ENCODE measurements around the gene PRPSAP1. TPM values are rescaled to one million over a fixed set of nuclear protein-coding genes. Genes with fewer than 3 reads are reported as not detected.
"Not testable (repeated sequence)": the region's sequence is repeated elsewhere in the genome, so short reads cannot be mapped to it uniquely, and the experiment has no call there.

PRPSAP1 gene
- total and polyA plus RNA-seq, 8 donors, result 25.0 to 49.0 (median 38.4) TPM

DNA sequence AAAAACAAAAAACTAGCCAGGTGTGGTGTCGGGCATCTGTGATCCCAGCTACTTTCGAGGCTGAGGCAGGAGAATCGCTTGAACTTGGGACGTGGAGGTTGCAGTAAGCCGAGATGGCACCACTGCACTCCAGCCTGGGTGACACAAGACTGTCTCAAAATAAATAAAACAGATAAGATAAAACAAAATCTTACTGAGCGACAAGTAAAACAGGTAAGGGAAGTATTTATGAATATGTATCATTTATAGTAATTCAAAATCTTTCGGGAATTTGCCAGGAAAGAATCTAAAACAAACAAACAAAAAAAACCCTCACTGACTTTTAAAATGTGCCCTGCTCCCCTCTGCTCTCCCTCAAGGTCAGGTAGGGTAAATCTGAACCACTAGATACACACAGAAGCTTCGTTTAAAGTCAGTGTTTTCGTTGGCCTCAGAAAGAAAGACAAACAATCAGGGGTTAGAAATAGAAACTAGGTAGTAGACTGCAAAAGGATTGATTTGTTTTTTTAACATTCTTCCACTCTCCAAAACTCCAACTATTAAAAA lies 2.1 kb downstream of the PRPSAP1 start:
- DNase-seq, result no peak
- no peaks in the 10 kb centered on the region for H3K9me3 ChIP-seq
- no peaks in the 10 kb centered on the region for H3K27me3 ChIP-seq
- 57 to 72% (median 66%) methylated on average over 9 of the region's 9 CpGs for WGBS, 5 donors
- no peak overlapping the region for H3K27ac ChIP-seq
- H3K36me3 ChIP-seq, result peaks cover 13 to 19% (median 17%) of the 10 kb centered on the region in 4 donors
- peaks cover 11 to 28% (median 25%) of the 10 kb centered on the region in 4 donors for H3K4me1 ChIP-seq
- H3K4me3 ChIP-seq, result no peak overlapping the region
- TF ChIP-seq EP300 (IDR thresholded peaks at IDR 0.05), result no peak
- TF ChIP-seq CTCF (IDR thresholded peaks at IDR 0.05), result no peak
- intact Hi-C loops (cut with DNase I; ENCODE audit: low total_unique reads), result no loop called here

- Histone ChIP-seq H3K4me1 (peaks cover 11 to 28% (median 25%) of the 10 kb centered on the region in 4 donors), H3K4me3 (no peak overlapping the region), H3K9me3 (no peaks in the 10 kb centered on the region), H3K36me3 (peaks cover 25 to 31% (median 29%) of the 10 kb centered on the region in 4 donors), H3K27me3 (no peaks in the 10 kb centered on the region), H3K27ac (no peak overlapping the region)
- no peak for DNase-seq
- WGBS, 5 donors, result 94 to 97% (median 95%) methylated on average over 5 of the region's 5 CpGs
- TF ChIP-seq CTCF (IDR thresholded peaks at IDR 0.05), result no peak
- TF ChIP-seq POLR2AphosphoS5 (IDR thresholded peaks at IDR 0.05), result no peak
- no peak for TF ChIP-seq EP300 (IDR thresholded peaks at IDR 0.05)
- TF ChIP-seq POLR2A (IDR thresholded peaks at IDR 0.05), result no peak
- intact Hi-C loops (cut with DNase I; ENCODE audit: low total_unique reads), result no loop called here
Measured at GRCh38 chr17:76350463-76350862, 3.3 kb downstream of the PRPSAP1 start.

GRCh38 chr17:76346936-76347335 lies 6.8 kb downstream of the PRPSAP1 start:
- H3K27me3 ChIP-seq; H3K27ac ChIP-seq; H3K9me3 ChIP-seq; intact Hi-C loops (cut with DNase I; ENCODE audit: low total_unique reads); H3K4me1 ChIP-seq; DNase-seq; H3K4me3 ChIP-seq: not testable (repeated sequence)
- H3K36me3 ChIP-seq, result peaks cover 43 to 65% (median 60%) of the 10 kb centered on the region in 4 donors
- 91 to 98% (median 94%) methylated on average over 11 of the region's 11 CpGs for WGBS, 5 donors

GRCh38 chr17:76345377-76345974 lies 8.2 kb downstream of the PRPSAP1 start:
- no peak for TF ChIP-seq CTCF (IDR thresholded peaks at IDR 0.05)
- no peak for TF ChIP-seq POLR2A (IDR thresholded peaks at IDR 0.05)
- no peak for TF ChIP-seq EP300 (IDR thresholded peaks at IDR 0.05)
- TF ChIP-seq POLR2AphosphoS5 (IDR thresholded peaks at IDR 0.05), result no peak
- intact Hi-C loops (cut with DNase I; ENCODE audit: low total_unique reads), result no loop called here
- peaks cover 43 to 78% (median 71%) of the 10 kb centered on the region in 4 donors for H3K36me3 ChIP-seq

GRCh38 chr17:76343106-76343505 lies 10.6 kb downstream of the PRPSAP1 start:
- Histone ChIP-seq H3K27me3 (no peaks in the 10 kb centered on the region), H3K4me3 (no peak overlapping the region), H3K9me3 (no peaks in the 10 kb centered on the region), H3K36me3 (peaks cover 41 to 80% (median 73%) of the 10 kb centered on the region in 4 donors), H3K27ac (no peak overlapping the region), H3K4me1 (no peaks in the 10 kb centered on the region)
- WGBS, 5 donors, result 89 to 97% (median 96%) methylated on average over 7 of the region's 7 CpGs
- TF ChIP-seq CTCF (IDR thresholded peaks at IDR 0.05) (no peak), EP300 (IDR thresholded peaks at IDR 0.05) (no peak), POLR2A (IDR thresholded peaks at IDR 0.05) (no peak), POLR2AphosphoS5 (IDR thresholded peaks at IDR 0.05) (no peak)
- intact Hi-C loops (cut with DNase I; ENCODE audit: low total_unique reads), result no loop called here
- DNase-seq, result no peak

More at GRCh38 chr17:76345377-76345974, 8.2 kb downstream of the PRPSAP1 start:
- DNase-seq, result no peak
- H3K27me3 ChIP-seq, result no peaks in the 10 kb centered on the region
- no peaks in the 10 kb centered on the region for H3K9me3 ChIP-seq
- H3K27ac ChIP-seq, result no peak overlapping the region
- H3K4me1 ChIP-seq, result no peaks in the 10 kb centered on the region
- no peak overlapping the region for H3K4me3 ChIP-seq
- WGBS, 5 donors, result 93 to 98% (median 96%) methylated on average over 14 of the region's 14 CpGs
